OCI-LY3 (cell line): ENCODE results near the gene TMEM97.

Experiments used
- EZH2phosphoT487 ChIP-seq: fragments of 200-600 bp; shearing (Covaris generic); IDR thresholded peaks from 2 replicates; pipeline ENCODE4 v1.6.1; 2018; ENCODE audit warnings: antibody characterized with exemption, mixed run types, low read depth
- TF ChIP-seq, protein P1 (sequence below): fragments of 200-600, 300-600 bp; sonication (generic); IDR thresholded peaks from 2 replicates; pipeline ENCODE4 v1.5.1; 2014; ENCODE audit warnings: antibody characterized with exemption, low read length, low read depth

GRCh38 chr17:28330671-28331070 lies 11.7 kb downstream of the TMEM97 start:
- TF ChIP-seq, protein P1, sequence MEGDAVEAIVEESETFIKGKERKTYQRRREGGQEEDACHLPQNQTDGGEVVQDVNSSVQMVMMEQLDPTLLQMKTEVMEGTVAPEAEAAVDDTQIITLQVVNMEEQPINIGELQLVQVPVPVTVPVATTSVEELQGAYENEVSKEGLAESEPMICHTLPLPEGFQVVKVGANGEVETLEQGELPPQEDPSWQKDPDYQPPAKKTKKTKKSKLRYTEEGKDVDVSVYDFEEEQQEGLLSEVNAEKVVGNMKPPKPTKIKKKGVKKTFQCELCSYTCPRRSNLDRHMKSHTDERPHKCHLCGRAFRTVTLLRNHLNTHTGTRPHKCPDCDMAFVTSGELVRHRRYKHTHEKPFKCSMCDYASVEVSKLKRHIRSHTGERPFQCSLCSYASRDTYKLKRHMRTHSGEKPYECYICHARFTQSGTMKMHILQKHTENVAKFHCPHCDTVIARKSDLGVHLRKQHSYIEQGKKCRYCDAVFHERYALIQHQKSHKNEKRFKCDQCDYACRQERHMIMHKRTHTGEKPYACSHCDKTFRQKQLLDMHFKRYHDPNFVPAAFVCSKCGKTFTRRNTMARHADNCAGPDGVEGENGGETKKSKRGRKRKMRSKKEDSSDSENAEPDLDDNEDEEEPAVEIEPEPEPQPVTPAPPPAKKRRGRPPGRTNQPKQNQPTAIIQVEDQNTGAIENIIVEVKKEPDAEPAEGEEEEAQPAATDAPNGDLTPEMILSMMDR = no peak
- TF ChIP-seq EZH2phosphoT487 = no peak
